Neural progenitor cell (in vitro differentiated cells): ENCODE results near the gene DYSF. TPM values are rescaled to one million over a fixed set of nuclear protein-coding genes. Genes with fewer than 3 reads are reported as not detected.

Experiments used
- DNase-seq: peaks from one replicate; pipeline ENCODE4 v3.0.0-alpha.2; 2016; ENCODE audit warnings: low spot score
- H2AFZ ChIP-seq: fragments of 200-600 bp; sonication (generic); replicated peaks from 2 replicates; pipeline ENCODE4 v1.6.1; 2016; ENCODE audit warnings: antibody characterized with exemption
- H3F3A ChIP-seq: fragments of 200-600 bp; sonication (generic); 2 replicates; pipeline ENCODE4 v1.6.1; 2016; ENCODE audit warnings: antibody characterized with exemption, low read depth
- H3K27ac ChIP-seq: fragments of 200-600 bp; sonication (generic); 2 replicates; pipeline ENCODE4 v1.5.1; 2016; ENCODE audit warnings: mild to moderate bottlenecking
- H3K27me3 ChIP-seq: fragments of 200-600 bp; sonication (generic); 2 replicates; pipeline ENCODE4 v1.6.1; 2016; ENCODE audit warnings: mild to moderate bottlenecking, moderate library complexity
- H3K36me3 ChIP-seq: fragments of 200-600 bp; sonication (generic); 2 replicates; pipeline ENCODE4 v1.5.1; 2016
- H3K4me1 ChIP-seq: fragments of 200-600 bp; sonication (generic); 2 replicates; pipeline ENCODE4 v1.6.1; 2016; ENCODE audit warnings: mixed run types
- H3K4me2 ChIP-seq: fragments of 200-600 bp; sonication (generic); 2 replicates; pipeline ENCODE4 v1.6.1; 2016
- H3K4me3 ChIP-seq: fragments of 200-600 bp; sonication (generic); 2 replicates; pipeline ENCODE4 v1.5.1; 2016
- H3K79me2 ChIP-seq: fragments of 200-600 bp; sonication (generic); 2 replicates; pipeline ENCODE4 v1.6.1; 2016; ENCODE audit warnings: low read depth
- H3K9ac ChIP-seq: fragments of 200-600 bp; sonication (generic); 2 replicates; pipeline ENCODE4 v1.6.1; 2016
- H3K9me3 ChIP-seq: fragments of 200-600 bp; sonication (generic); 2 replicates; pipeline ENCODE4 v1.5.1; 2016; ENCODE audit warnings: low read depth
- H4K20me1 ChIP-seq: fragments of 200-600 bp; sonication (generic); 2 replicates; pipeline ENCODE4 v1.6.1; 2016; ENCODE audit warnings: low read depth
- H3K27ac Mint-ChIP-seq: 3 replicates; pipeline ENCODE4 v1.8.0; 2021; ENCODE audit warnings: mixed read lengths
- H3K27me3 Mint-ChIP-seq: 2 replicates; pipeline ENCODE4 v1.8.0; 2022; ENCODE audit warnings: low read depth, mild to moderate bottlenecking, inconsistent platforms, moderate library complexity, mixed read lengths; ENCODE audit not compliant: insufficient read depth
- H3K36me3 Mint-ChIP-seq: 3 replicates; pipeline ENCODE4 v1.8.0; 2021; ENCODE audit warnings: mixed read lengths
- H3K4me1 Mint-ChIP-seq: 3 replicates; pipeline ENCODE4 v1.8.0; 2021; ENCODE audit warnings: mixed read lengths
- H3K4me3 Mint-ChIP-seq: 3 replicates; pipeline ENCODE4 v1.8.0; 2021; ENCODE audit warnings: mild to moderate bottlenecking, moderate library complexity, mixed read lengths
- H3K9me3 Mint-ChIP-seq: 3 replicates; pipeline ENCODE4 v1.8.0; 2020; ENCODE audit warnings: mixed read lengths
- EZH2 ChIP-seq: fragments of 200-600 bp; sonication (generic); IDR thresholded peaks from 2 replicates; pipeline ENCODE4 v1.6.1; 2017; ENCODE audit warnings: antibody characterized with exemption, mild to moderate bottlenecking, moderate library complexity
- EZH2phosphoT487 ChIP-seq: fragments of 200-600 bp; sonication (generic); IDR thresholded peaks from 2 replicates; pipeline ENCODE4 v1.6.1; 2017; ENCODE audit warnings: antibody characterized with exemption
- total RNA-seq: library from RNA; depleted of rRNA; stranded (reverse); fragments of >200 nt; gene quantifications from 2 replicates; pipeline ENCODE4 v1.2.3, GENCODE V29; 2015; ENCODE audit warnings: low replicate concordance
- TF ChIP-seq, protein P1 (sequence below): fragments of 200-600 bp; sonication (generic); IDR thresholded peaks from 2 replicates; pipeline ENCODE4 v1.5.1; 2017; ENCODE audit warnings: antibody characterized with exemption, mild to moderate bottlenecking

Gene DYSF
- total RNA-seq, 1 donor from 2014 or later, result 0.39 TPM

DNA sequence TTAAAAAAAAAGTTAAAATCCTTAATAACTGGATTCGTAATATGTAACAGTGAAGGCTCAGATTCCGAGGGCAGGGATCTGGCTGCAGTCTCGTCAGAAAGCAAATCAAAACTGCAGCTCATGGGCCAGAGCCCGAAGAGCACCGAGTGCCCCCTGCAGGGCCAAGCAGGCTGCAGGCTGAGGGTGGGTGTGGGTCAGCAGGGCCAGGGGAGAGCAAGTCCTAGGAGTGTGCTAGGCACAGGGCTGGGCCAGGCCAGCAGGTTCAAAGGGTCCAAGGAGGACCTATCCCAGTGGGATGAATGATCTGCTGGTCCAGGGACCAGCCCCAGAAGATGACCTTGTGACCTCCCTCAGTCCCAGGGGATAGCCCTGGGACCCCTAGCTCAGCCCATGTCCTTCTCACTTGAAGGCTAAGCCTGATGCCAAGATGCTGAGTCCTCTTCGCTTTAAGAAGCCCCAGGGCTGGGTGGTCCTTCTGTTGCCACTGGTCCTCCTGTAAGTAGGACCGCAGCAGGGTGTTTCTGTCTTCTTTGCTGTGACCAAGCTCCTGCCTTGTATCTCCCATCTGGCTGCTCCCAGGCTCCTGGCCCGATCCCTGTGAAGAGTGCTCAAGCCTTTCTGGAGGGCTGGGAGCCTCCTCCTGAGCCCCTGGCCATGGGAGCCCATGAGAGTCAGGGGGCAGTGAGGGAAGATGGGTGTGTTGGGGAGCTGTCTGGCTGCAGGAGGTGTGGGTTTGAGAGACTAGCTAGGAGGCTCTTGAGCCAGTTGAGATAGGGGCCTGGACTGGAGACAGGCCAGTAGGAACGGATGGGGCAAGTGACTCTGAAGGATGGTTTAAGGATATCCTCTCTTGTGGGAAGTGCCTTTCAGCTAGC, 150.7 kb downstream of the DYSF start:
- no peaks in the 10 kb centered on the region for H4K20me1 ChIP-seq
- peaks cover 7% of the 10 kb centered on the region for H3F3A ChIP-seq
- TF ChIP-seq, protein P1, sequence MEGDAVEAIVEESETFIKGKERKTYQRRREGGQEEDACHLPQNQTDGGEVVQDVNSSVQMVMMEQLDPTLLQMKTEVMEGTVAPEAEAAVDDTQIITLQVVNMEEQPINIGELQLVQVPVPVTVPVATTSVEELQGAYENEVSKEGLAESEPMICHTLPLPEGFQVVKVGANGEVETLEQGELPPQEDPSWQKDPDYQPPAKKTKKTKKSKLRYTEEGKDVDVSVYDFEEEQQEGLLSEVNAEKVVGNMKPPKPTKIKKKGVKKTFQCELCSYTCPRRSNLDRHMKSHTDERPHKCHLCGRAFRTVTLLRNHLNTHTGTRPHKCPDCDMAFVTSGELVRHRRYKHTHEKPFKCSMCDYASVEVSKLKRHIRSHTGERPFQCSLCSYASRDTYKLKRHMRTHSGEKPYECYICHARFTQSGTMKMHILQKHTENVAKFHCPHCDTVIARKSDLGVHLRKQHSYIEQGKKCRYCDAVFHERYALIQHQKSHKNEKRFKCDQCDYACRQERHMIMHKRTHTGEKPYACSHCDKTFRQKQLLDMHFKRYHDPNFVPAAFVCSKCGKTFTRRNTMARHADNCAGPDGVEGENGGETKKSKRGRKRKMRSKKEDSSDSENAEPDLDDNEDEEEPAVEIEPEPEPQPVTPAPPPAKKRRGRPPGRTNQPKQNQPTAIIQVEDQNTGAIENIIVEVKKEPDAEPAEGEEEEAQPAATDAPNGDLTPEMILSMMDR, result no peak
- peak overlapping the region; percentile 71 for H2AFZ ChIP-seq
- H3K36me3 ChIP-seq, result no peaks in the 10 kb centered on the region
- peaks cover 3% of the 10 kb centered on the region for H3K27me3 Mint-ChIP-seq
- no peaks in the 10 kb centered on the region for H3K9me3 Mint-ChIP-seq
- no peak overlapping the region for H3K4me2 ChIP-seq
- H3K36me3 Mint-ChIP-seq, result no peaks in the 10 kb centered on the region
- H3K27ac ChIP-seq, result no peak overlapping the region
- no peaks in the 10 kb centered on the region for H3K9me3 ChIP-seq
- peaks cover 23% of the 10 kb centered on the region for H3K4me1 Mint-ChIP-seq
- peak overlapping the region; percentile 61 for H3K27ac Mint-ChIP-seq
- no peaks in the 10 kb centered on the region for H3K27me3 ChIP-seq
- H3K4me3 Mint-ChIP-seq, result no peak overlapping the region
- H3K9ac ChIP-seq, result no peak overlapping the region
- H3K4me1 ChIP-seq, result peaks cover 25% of the 10 kb centered on the region
- H3K79me2 ChIP-seq, result no peaks in the 10 kb centered on the region
- DNase-seq, result no peak
- H3K4me3 ChIP-seq, result no peak overlapping the region

DNA sequence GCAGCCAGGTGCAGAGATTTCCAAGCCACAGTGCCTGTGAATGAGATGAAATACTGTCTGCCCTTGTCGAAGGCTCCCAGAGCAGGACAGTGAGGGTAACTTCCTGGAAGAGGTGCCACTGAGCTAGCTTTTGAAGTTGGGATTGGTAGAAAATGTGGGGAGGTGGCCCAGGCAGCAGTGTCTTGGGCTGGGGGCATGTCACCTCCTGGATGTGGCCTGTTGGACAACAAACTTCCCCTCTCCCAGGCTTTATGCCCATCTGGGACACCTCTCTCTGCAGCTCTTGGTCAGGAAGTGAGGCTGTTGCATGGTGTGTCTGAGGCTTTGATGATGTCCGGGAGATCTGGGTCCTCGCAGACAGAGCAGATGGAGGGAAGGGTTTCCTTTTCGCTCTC, 151.4 kb downstream of the DYSF start:
- no peaks in the 10 kb centered on the region for H3K9me3 ChIP-seq
- peak overlapping the region; percentile 54 for H3K4me2 ChIP-seq
- H3K27ac ChIP-seq, result no peak overlapping the region
- H3K4me3 Mint-ChIP-seq, result no peak overlapping the region
- no peaks in the 10 kb centered on the region for H3K36me3 ChIP-seq
- H4K20me1 ChIP-seq, result no peaks in the 10 kb centered on the region
- H3K4me3 ChIP-seq, result no peak overlapping the region
- no peak overlapping the region for H3K9ac ChIP-seq
- no peak for DNase-seq
- H2AFZ ChIP-seq, result peak overlapping the region; percentile 71
- H3F3A ChIP-seq, result peaks cover 7% of the 10 kb centered on the region
- H3K27ac Mint-ChIP-seq, result peak overlapping the region; percentile 61
- peaks cover 23% of the 10 kb centered on the region for H3K4me1 Mint-ChIP-seq
- H3K36me3 Mint-ChIP-seq, result no peaks in the 10 kb centered on the region
- H3K79me2 ChIP-seq, result no peaks in the 10 kb centered on the region
- TF ChIP-seq, protein P1, result no peak
- TF ChIP-seq EZH2 (no peak), EZH2phosphoT487 (no peak)
- no peaks in the 10 kb centered on the region for H3K27me3 ChIP-seq
- peaks cover 6% of the 10 kb centered on the region for H3K27me3 Mint-ChIP-seq
- H3K9me3 Mint-ChIP-seq, result no peaks in the 10 kb centered on the region
- peaks cover 25% of the 10 kb centered on the region for H3K4me1 ChIP-seq

DNA sequence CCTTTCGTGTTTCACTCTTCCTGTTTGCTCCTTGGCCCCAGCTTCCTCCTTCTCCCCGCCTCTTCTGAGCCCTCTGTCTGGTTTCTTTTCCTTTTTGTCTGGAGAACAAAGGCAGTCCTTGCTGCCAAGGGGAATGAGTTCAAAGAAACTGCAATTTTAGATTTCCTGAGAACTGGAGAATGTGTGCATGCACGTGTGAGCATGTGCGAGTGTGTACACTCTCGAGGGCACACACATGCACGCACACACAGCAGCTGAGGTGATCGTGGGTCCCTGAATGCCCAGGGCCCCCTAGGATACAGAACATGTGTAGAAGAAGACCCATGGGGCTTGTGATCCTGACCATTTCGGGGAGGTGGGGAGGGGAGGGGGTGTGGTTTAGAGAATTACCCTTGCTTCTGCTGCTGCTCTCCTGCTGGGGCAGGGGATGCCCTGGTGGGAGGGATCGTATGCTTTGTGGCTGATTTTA, 151.8 kb downstream of the DYSF start:
- Histone ChIP-seq H3K79me2 (no peaks in the 10 kb centered on the region), H3K9ac (no peak overlapping the region), H4K20me1 (no peaks in the 10 kb centered on the region), H3K27ac (no peak overlapping the region), H3K4me2 (peak overlapping the region; percentile 54), H3K4me1 (peaks cover 25% of the 10 kb centered on the region), H3K9me3 (no peaks in the 10 kb centered on the region), H3F3A (peaks cover 7% of the 10 kb centered on the region), H3K27me3 (no peaks in the 10 kb centered on the region), H3K4me3 (no peak overlapping the region), H2AFZ (peak overlapping the region; percentile 71), H3K36me3 (no peaks in the 10 kb centered on the region)
- no peaks in the 10 kb centered on the region for H3K9me3 Mint-ChIP-seq
- H3K36me3 Mint-ChIP-seq, result no peaks in the 10 kb centered on the region
- peaks cover 6% of the 10 kb centered on the region for H3K27me3 Mint-ChIP-seq
- no peak for TF ChIP-seq EZH2phosphoT487
- TF ChIP-seq EZH2, result no peak
- peak; percentile 23 for DNase-seq
- H3K27ac Mint-ChIP-seq, result peak overlapping the region; percentile 61
- peaks cover 23% of the 10 kb centered on the region for H3K4me1 Mint-ChIP-seq
- H3K4me3 Mint-ChIP-seq, result no peak overlapping the region

DNA sequence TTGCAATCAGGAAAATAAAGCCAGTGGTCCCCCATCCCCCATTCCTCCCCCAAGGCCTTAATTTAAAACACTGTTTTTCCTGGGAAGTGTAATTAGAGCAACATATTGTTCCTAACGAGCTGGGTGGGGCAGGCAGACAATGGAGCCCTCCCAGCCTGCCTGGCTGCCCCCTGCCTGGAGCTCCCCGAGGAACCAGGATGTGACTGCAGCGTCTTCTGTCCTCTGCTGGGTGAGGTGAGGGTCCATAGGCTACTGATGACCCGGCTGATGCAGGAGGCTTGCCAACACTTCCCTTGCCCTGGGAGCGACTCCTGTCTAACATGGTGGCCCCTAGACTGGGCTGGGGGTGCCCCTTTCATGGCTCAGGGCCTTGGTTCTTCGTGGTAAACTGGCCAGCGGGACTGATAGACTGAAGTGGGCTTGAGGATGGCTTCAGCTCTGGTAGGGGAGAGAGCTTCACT, 152.4 kb downstream of the DYSF start:
- no peaks in the 10 kb centered on the region for H3K36me3 ChIP-seq
- H3K4me1 ChIP-seq, result peaks cover 25% of the 10 kb centered on the region
- no peaks in the 10 kb centered on the region for H3K79me2 ChIP-seq
- H2AFZ ChIP-seq, result peak overlapping the region; percentile 71
- peak overlapping the region; percentile 34 for H3K4me3 Mint-ChIP-seq
- peaks cover 7% of the 10 kb centered on the region for H3F3A ChIP-seq
- no peak overlapping the region for H3K9ac ChIP-seq
- peaks cover 6% of the 10 kb centered on the region for H3K27me3 Mint-ChIP-seq
- no peaks in the 10 kb centered on the region for H3K9me3 Mint-ChIP-seq
- no peak overlapping the region for H3K27ac ChIP-seq
- DNase-seq, result no peak
- H3K27me3 ChIP-seq, result no peaks in the 10 kb centered on the region
- no peaks in the 10 kb centered on the region for H4K20me1 ChIP-seq
- H3K4me1 Mint-ChIP-seq, result peaks cover 23% of the 10 kb centered on the region
- TF ChIP-seq, protein P1, result no peak
- TF ChIP-seq EZH2phosphoT487, result no peak
- TF ChIP-seq EZH2, result no peak
- H3K4me3 ChIP-seq, result no peak overlapping the region
- no peak overlapping the region for H3K27ac Mint-ChIP-seq
- no peaks in the 10 kb centered on the region for H3K9me3 ChIP-seq
- no peaks in the 10 kb centered on the region for H3K36me3 Mint-ChIP-seq
- peak overlapping the region; percentile 54 for H3K4me2 ChIP-seq
